Measurements from ENCODE around the gene TSPEAR. TPM values are rescaled to one million over a fixed set of nuclear protein-coding genes. Genes with fewer than 3 reads are reported as not detected.
"Not testable (repeated sequence)": the region's sequence is repeated elsewhere in the genome, so short reads cannot be mapped to it uniquely, and the experiment has no call there.

Gene TSPEAR
- total RNA-seq, 2 donors from 2014 or later, result not detected

DNA sequence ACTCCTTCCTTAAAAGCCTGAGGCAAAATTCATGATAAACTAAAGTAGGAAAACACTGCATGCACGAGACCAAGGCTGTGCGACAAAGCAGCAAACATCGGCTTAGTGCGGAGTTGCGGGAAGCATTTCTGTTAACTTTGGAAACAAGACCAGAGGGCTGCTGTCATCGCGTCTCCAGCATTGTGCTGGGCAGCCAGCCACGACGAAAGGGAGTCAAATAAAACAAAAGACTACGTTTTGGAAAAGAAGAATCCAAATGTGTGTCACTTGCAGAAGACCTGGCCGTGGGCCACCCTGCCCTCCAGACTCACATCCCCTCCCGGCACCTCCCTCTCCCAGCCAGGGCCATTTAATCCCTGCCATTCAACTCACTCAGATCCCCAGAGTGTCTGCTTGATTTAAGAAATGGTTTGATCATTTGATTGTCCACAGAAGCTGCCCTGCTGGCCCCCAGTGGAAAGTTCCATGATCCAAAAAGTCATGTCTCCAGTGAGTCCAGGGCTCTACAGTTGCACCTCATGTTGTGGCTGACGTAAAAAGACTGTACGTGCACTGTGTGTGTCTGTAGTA is 67.5 kb downstream of the TSPEAR start:
- DNase-seq (ENCODE audit: low spot score), result no peak

DNA sequence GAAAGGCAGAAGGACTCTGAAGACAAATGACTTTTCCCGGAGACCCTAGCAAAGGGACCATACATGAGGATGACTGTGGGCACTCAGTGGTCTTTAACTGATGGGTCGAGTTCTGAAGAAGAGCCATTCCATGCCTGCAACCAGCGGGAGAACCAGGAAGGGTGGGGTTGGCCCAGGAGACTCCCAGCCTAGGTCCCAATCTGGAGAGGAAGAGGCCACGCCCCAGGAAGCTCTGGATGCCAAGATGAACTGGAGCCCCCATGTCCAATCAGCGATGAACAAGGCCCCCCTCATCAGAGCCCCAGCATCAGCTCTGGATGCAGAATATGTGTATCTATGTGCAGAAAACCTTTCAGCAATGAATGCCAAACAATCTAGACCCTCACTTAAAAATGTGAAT is 70.6 kb downstream of the TSPEAR start:
- TF ChIP-seq CTCF (IDR thresholded peaks at IDR 0.05), result no peak
- Histone ChIP-seq H3K4me3 (no peak overlapping the region), H3K4me1 (ENCODE audit: control insufficient read depth in 1 of 2, low read depth in 2 of 2) (no peaks in the 10 kb centered on the region), H3K27ac (no peak overlapping the region), H3K9me3 (no peaks in the 10 kb centered on the region), H3K36me3 (no peaks in the 10 kb centered on the region), H3K27me3 (replicated peaks; ENCODE audit: insufficient read depth) (no peaks in the 10 kb centered on the region)
- DNase-seq (ENCODE audit: low spot score), result no peak
- no peak for ATAC-seq (ENCODE audit: insufficient number of reproducible peaks, low FRiP score, low read depth)

More for the DNA sequence above, 67.5 kb downstream of the TSPEAR start:
- Histone ChIP-seq H3K9me3 (no peaks in the 10 kb centered on the region), H3K4me3 (no peak overlapping the region), H3K4me1 (ENCODE audit: control insufficient read depth in 1 of 2, low read depth in 2 of 2) (no peaks in the 10 kb centered on the region), H3K27me3 (replicated peaks; ENCODE audit: insufficient read depth) (no peaks in the 10 kb centered on the region), H3K36me3 (no peaks in the 10 kb centered on the region), H3K27ac (no peak overlapping the region)
- TF ChIP-seq CTCF (IDR thresholded peaks at IDR 0.05), result no peak
- no peak for ATAC-seq (ENCODE audit: insufficient number of reproducible peaks, low FRiP score, low read depth)

- Histone ChIP-seq H3K36me3 (no peaks in the 10 kb centered on the region), H3K27me3 (replicated peaks; ENCODE audit: insufficient read depth) (no peaks in the 10 kb centered on the region), H3K4me3 (no peak overlapping the region), H3K9me3 (no peaks in the 10 kb centered on the region), H3K27ac (no peak overlapping the region), H3K4me1 (ENCODE audit: control insufficient read depth in 1 of 2, low read depth in 2 of 2) (no peaks in the 10 kb centered on the region)
- DNase-seq (ENCODE audit: low spot score), result no peak
- ATAC-seq (ENCODE audit: insufficient number of reproducible peaks, low FRiP score, low read depth), result no peak
- TF ChIP-seq CTCF (IDR thresholded peaks at IDR 0.05), result no peak
These were observed 72.1 kb downstream of the TSPEAR start for GRCh38 chr21:44639331-44639655.

- H3K4me3 ChIP-seq; H3K27ac ChIP-seq; ATAC-seq (ENCODE audit: insufficient number of reproducible peaks, low FRiP score, low read depth): not testable (repeated sequence)
These were observed 72.7 kb downstream of the TSPEAR start for GRCh38 chr21:44638506-44639330.

GRCh38 chr21:44637851-44638348 is 73.5 kb downstream of the TSPEAR start:
- not testable (repeated sequence) for H3K36me3 ChIP-seq; DNase-seq (ENCODE audit: low spot score); H3K9me3 ChIP-seq; H3K27me3 ChIP-seq (replicated peaks; ENCODE audit: insufficient read depth); H3K4me1 ChIP-seq (ENCODE audit: control insufficient read depth in 1 of 2, low read depth in 2 of 2); ATAC-seq (ENCODE audit: insufficient number of reproducible peaks, low FRiP score, low read depth); H3K4me3 ChIP-seq; H3K27ac ChIP-seq

More at GRCh38 chr21:44638506-44639330, 72.7 kb downstream of the TSPEAR start:
- not testable (repeated sequence) for H3K27me3 ChIP-seq (replicated peaks; ENCODE audit: insufficient read depth); H3K4me1 ChIP-seq (ENCODE audit: control insufficient read depth in 1 of 2, low read depth in 2 of 2); H3K36me3 ChIP-seq; DNase-seq (ENCODE audit: low spot score); H3K9me3 ChIP-seq

- ATAC-seq (ENCODE audit: insufficient number of reproducible peaks, low FRiP score, low read depth) (no peak), DNase-seq (ENCODE audit: low spot score) (no peak)
- peaks cover 5% of the 10 kb centered on the region for H3K9me3 ChIP-seq
- H3K36me3 ChIP-seq, result no peaks in the 10 kb centered on the region
- no peak within 1 kb of the TSS for H3K27ac ChIP-seq
- H3K4me3 ChIP-seq, result no peak within 1 kb of the TSS
- H3K4me1 ChIP-seq (ENCODE audit: control insufficient read depth in 1 of 2, low read depth in 2 of 2), result no peaks in the 10 kb centered on the region
- no peak for TF ChIP-seq CTCF (IDR thresholded peaks at IDR 0.05)
- H3K27me3 ChIP-seq (replicated peaks; ENCODE audit: insufficient read depth), result no peaks in the 10 kb centered on the region
These were observed 74.1 kb downstream of the TSPEAR start, which contains the start of gene KRTAP10-10 for GRCh38 chr21:44637018-44637850. KRTAP10-10 (plus strand) TSS chr21:44637356; CDS start chr21:44637418, 62 bp downstream.
